Spleen (tissue), 7 donors: ENCODE results near the gene ZC4H2.

ENCODE experiments used
- CTCF ChIP-seq, 11 experiments: fragments of 200-600 bp in 7 of 11; fragments of 450-650 bp in 4 of 11; sonication (generic) in 4 of 11; IDR thresholded peaks in 8 of 11; conservative IDR thresholded peaks in 3 of 11; 1 replicate in 7 of 11; 2 replicates in 4 of 11; pipeline versions ENCODE4 v1.4.0 to v1.8.0; 2016 to 2021; ENCODE audit warnings: antibody characterized with exemption in 11 of 11, inconsistent platforms in 4 of 11, mild to moderate bottlenecking in 1 of 11
- POLR2A ChIP-seq, 3 donors: fragments of 450-650 bp; IDR thresholded peaks; one replicate each; pipeline ENCODE4 v1.5.1; 2017; ENCODE audit warnings: antibody characterized with exemption in 3 of 3, mild to moderate bottlenecking in 1 of 3
- POLR2AphosphoS5 ChIP-seq, 3 donors: sonication (generic); formaldehyde crosslinking; IDR thresholded peaks; one replicate each; pipeline ENCODE4 v1.5.1; 2017; ENCODE audit warnings: antibody characterized with exemption in 3 of 3
- donor health status: DM: no; HTN: no; CAD: no; lungs with moderate emphysema.
- donor health status: DM: no; HTN: no; CAD: no.
- donor health status: DM: no; HTN: no; CAD: no.

GRCh38 chrX:64908121-64908520, 68.1 kb downstream of the ZC4H2 start:
- no peak for TF ChIP-seq CTCF (IDR thresholded peaks at IDR 0.05 in 8 of 11, conservative IDR thresholded peaks at IDR 0.05 in 3 of 11)
- no peak for TF ChIP-seq POLR2AphosphoS5 (IDR thresholded peaks at IDR 0.05)
- no peak for TF ChIP-seq POLR2A (IDR thresholded peaks at IDR 0.05)
